Measurements from ENCODE around the gene PICK1.
A peak's percentile ranks its signal among the peaks of the same experiment; 100 is the strongest.

The PICK1 gene

GRCh38 chr22:38070250-38070921 lies 13.2 kb downstream of the PICK1 start:
- Histone ChIP-seq H3K36me3 (ENCODE audit: control insufficient read depth in 2 of 2, insufficient read depth in 1 of 2, low read length in 2 of 2) (peaks cover 3 to 93% of the 10 kb centered on the region in 2 experiments; a peak in 2 of 3 replicates), H3K27ac (ENCODE audit: extremely low read depth, low read depth, low read length) (no peak overlapping the region), H3K9me3 (ENCODE audit: control insufficient read depth, insufficient read depth, low read depth, low read length) (no peaks in the 10 kb centered on the region), H3K4me1 (ENCODE audit: control insufficient read depth, insufficient read depth, low read length) (no peaks in the 10 kb centered on the region), H3K4me3 (ENCODE audit: low read depth, low read length) (no peak overlapping the region)
- TF ChIP-seq ZBTB1 (tag by site-specific recombination; IDR thresholded peaks at IDR 0.05) (no peak), BCL11B (tag by site-specific recombination; IDR thresholded peaks at IDR 0.05; ENCODE audit: low read depth) (no peak), ZNF366 (tag by site-specific recombination; conservative IDR thresholded peaks at IDR 0.05) (no peak), ZEB2 (tag by site-specific recombination; IDR thresholded peaks at IDR 0.05) (no peak), ZBTB17 (tag by site-specific recombination; IDR thresholded peaks at IDR 0.05) (no peak), ZSCAN16 (tag by site-specific recombination; IDR thresholded peaks at IDR 0.05) (no peak), ZNF221 (tag by site-specific recombination; IDR thresholded peaks at IDR 0.05; ENCODE audit: borderline replicate concordance) (no peak), ZXDB (tag by site-specific recombination; IDR thresholded peaks at IDR 0.05) (no peak), SP7 (tag by site-specific recombination; IDR thresholded peaks at IDR 0.05) (no peak), ZNF121 (tag by site-specific recombination; IDR thresholded peaks at IDR 0.05) (no peak), ZFP37 (tag by site-specific recombination; IDR thresholded peaks at IDR 0.05) (no peak), ZNF341 (tag by site-specific recombination; IDR thresholded peaks at IDR 0.05; ENCODE audit: low read depth) (no peak), ZNF623 (tag by site-specific recombination; IDR thresholded peaks at IDR 0.05) (no peak), ZBTB20 (tag by site-specific recombination; IDR thresholded peaks at IDR 0.05) (no peak)
- CTCF ChIA-PET, result interaction anchor here (0.7 to 2.5 kb wide), 6 partner anchors 11 to 30 kb away, joined by 3 to 11 read pairs (median 4); partner anchors contain the start of gene PICK1
- POLR2A ChIA-PET, result no interaction called here

GRCh38 chr22:38071421-38072321 lies 14.5 kb downstream of the PICK1 start:
- POLR2A ChIA-PET, result interaction anchor here (0.6 kb wide), 1 partner anchor 29 kb away, joined by 8 read pairs; no protein-coding TSS in a partner anchor
- H3K4me1 ChIP-seq (ENCODE audit: control insufficient read depth, insufficient read depth, low read length), result no peaks in the 10 kb centered on the region
- no peak overlapping the region for H3K4me3 ChIP-seq (ENCODE audit: low read depth, low read length)
- CTCF ChIA-PET, result interaction anchor here (1.0 to 2.1 kb wide), 3 partner anchors 19 to 159 kb away, joined by 3 to 16 read pairs (median 5); no protein-coding TSS in a partner anchor
- TF ChIP-seq ZNF658 (tag by site-specific recombination; IDR thresholded peaks at IDR 0.05), result no peak
- TF ChIP-seq ZNF426 (tag by site-specific recombination; IDR thresholded peaks at IDR 0.05), result no peak
- peak; percentile 53 for TF ChIP-seq ZIC2 (tag by site-specific recombination; IDR thresholded peaks at IDR 0.05)
- H3K27ac ChIP-seq (ENCODE audit: extremely low read depth, low read depth, low read length), result no peak overlapping the region
- H3K9me3 ChIP-seq (ENCODE audit: control insufficient read depth, insufficient read depth, low read depth, low read length), result no peaks in the 10 kb centered on the region
- peaks cover 3 to 88% of the 10 kb centered on the region in 2 experiments; a peak in 2 of 3 replicates for H3K36me3 ChIP-seq (ENCODE audit: control insufficient read depth in 2 of 2, insufficient read depth in 1 of 2, low read length in 2 of 2)

- ChIA-PET CTCF (interaction anchor here (1.0 to 2.1 kb wide), 4 partner anchors 20 to 158 kb away, joined by 3 to 16 read pairs (median 4); no protein-coding TSS in a partner anchor), POLR2A (no interaction called here)
- Histone ChIP-seq H3K4me1 (ENCODE audit: control insufficient read depth, insufficient read depth, low read length) (no peaks in the 10 kb centered on the region), H3K9me3 (ENCODE audit: control insufficient read depth, insufficient read depth, low read depth, low read length) (no peaks in the 10 kb centered on the region), H3K4me3 (ENCODE audit: low read depth, low read length) (no peak overlapping the region), H3K27ac (ENCODE audit: extremely low read depth, low read depth, low read length) (no peak overlapping the region), H3K36me3 (ENCODE audit: control insufficient read depth in 2 of 2, insufficient read depth in 1 of 2, low read length in 2 of 2) (peaks cover 3 to 83% of the 10 kb centered on the region in 2 experiments; a peak in 2 of 3 replicates)
- TF ChIP-seq ZBTB21 (tag by site-specific recombination; IDR thresholded peaks at IDR 0.05) (no peak), SALL2 (tag by site-specific recombination; IDR thresholded peaks at IDR 0.05; ENCODE audit: borderline replicate concordance) (no peak), ZNF416 (tag by site-specific recombination; IDR thresholded peaks at IDR 0.05) (no peak), ZNF76 (tag by site-specific recombination; IDR thresholded peaks at IDR 0.05; ENCODE audit: borderline replicate concordance, low read depth) (no peak), OVOL3 (tag by site-specific recombination; IDR thresholded peaks at IDR 0.05) (no peak), ZNF488 (tag by site-specific recombination; IDR thresholded peaks at IDR 0.05) (no peak), ZFP41 (tag by site-specific recombination; IDR thresholded peaks at IDR 0.05; ENCODE audit: borderline replicate concordance) (no peak), ZNF776 (tag by site-specific recombination; IDR thresholded peaks at IDR 0.05; ENCODE audit: borderline replicate concordance) (no peak), ZNF324 (tag by site-specific recombination; IDR thresholded peaks at IDR 0.05) (no peak)
Measured at GRCh38 chr22:38072322-38073149, 15.3 kb downstream of the PICK1 start.
